ENCODE results near the gene CPNE4.

Gene CPNE4

GRCh38 chr3:131568460-131568859 lies 466.4 kb downstream of the CPNE4 start:
- DNase-seq: no peak

GRCh38 chr3:131564812-131565211 lies 470.0 kb downstream of the CPNE4 start:
- DNase-seq: no peak

GRCh38 chr3:131561511-131561910 lies 473.3 kb downstream of the CPNE4 start:
- DNase-seq: no peak

- DNase-seq: no peak
Observed at GRCh38 chr3:131560795-131561194, 474.0 kb downstream of the CPNE4 start.

GRCh38 chr3:131555456-131555855 lies 479.4 kb downstream of the CPNE4 start:
- DNase-seq: no peak

GRCh38 chr3:131553495-131554247 lies 481.1 kb downstream of the CPNE4 start:
- no peak for DNase-seq

GRCh38 chr3:131551761-131552160 lies 483.1 kb downstream of the CPNE4 start:
- no peak for DNase-seq

- no peak for DNase-seq
Observed at GRCh38 chr3:131550562-131551465, 484.0 kb downstream of the CPNE4 start.

- no peak for DNase-seq
Observed at GRCh38 chr3:131549340-131549739, 485.5 kb downstream of the CPNE4 start.

- DNase-seq: no peak
Observed at GRCh38 chr3:131547585-131547984, 487.2 kb downstream of the CPNE4 start.

- no peak for DNase-seq
Observed at GRCh38 chr3:131546441-131546840, 488.4 kb downstream of the CPNE4 start.

- no peak for DNase-seq
Observed at GRCh38 chr3:131544557-131544956, 490.3 kb downstream of the CPNE4 start.

- DNase-seq: no peak
Observed at GRCh38 chr3:131543714-131544113, 491.1 kb downstream of the CPNE4 start.

GRCh38 chr3:131541288-131541687 lies 493.5 kb downstream of the CPNE4 start:
- no peak for DNase-seq

- no peak for DNase-seq
Observed at GRCh38 chr3:131540821-131541220, 494.0 kb downstream of the CPNE4 start.

- no peak for DNase-seq
Observed at GRCh38 chr3:131540143-131540542, 494.7 kb downstream of the CPNE4 start.

- DNase-seq: no peak
Observed at GRCh38 chr3:131538968-131539367, 495.8 kb downstream of the CPNE4 start.

- DNase-seq: no peak
Observed at GRCh38 chr3:131537531-131537930, 497.3 kb downstream of the CPNE4 start.

GRCh38 chr3:131535596-131535995 lies 499.2 kb downstream of the CPNE4 start:
- no peak for DNase-seq

- DNase-seq: no peak
Observed at GRCh38 chr3:131535131-131535530, 499.7 kb downstream of the CPNE4 start.

- DNase-seq: no peak
Observed at GRCh38 chr3:131532645-131533044, 502.2 kb downstream of the CPNE4 start.

GRCh38 chr3:131530843-131531242 lies 504.0 kb downstream of the CPNE4 start:
- DNase-seq: no peak

- DNase-seq: no peak
Observed at GRCh38 chr3:131530388-131530787, 504.4 kb downstream of the CPNE4 start.

- DNase-seq: no peak
Observed at GRCh38 chr3:131526801-131527347, 507.9 kb downstream of the CPNE4 start.

Data from activated CD4-positive, alpha-beta T cell treated with anti-CD3 and anti-CD28 coated beads for 1 hour (primary cell).